Measurements from ENCODE around the gene OPN3.
"Not testable (repeated sequence)": the region's sequence is repeated elsewhere in the genome, so short reads cannot be mapped to it uniquely, and the experiment has no call there.

Gene OPN3

GRCh38 chr1:241640149-241640866, at the start of gene OPN3, which contains the start of gene CHML:
OPN3 (minus strand) TSS chr1:241640369; CDS start chr1:241640254, 115 bp downstream.
CHML (minus strand) TSS chr1:241640369; CDS start chr1:241635766, 4,603 bp downstream.
- peak; percentile 88 for DNase-seq

- DNase-seq, result no peak
These were observed 48.8 kb upstream of the OPN3 start for GRCh38 chr1:241688940-241689368.

DNA sequence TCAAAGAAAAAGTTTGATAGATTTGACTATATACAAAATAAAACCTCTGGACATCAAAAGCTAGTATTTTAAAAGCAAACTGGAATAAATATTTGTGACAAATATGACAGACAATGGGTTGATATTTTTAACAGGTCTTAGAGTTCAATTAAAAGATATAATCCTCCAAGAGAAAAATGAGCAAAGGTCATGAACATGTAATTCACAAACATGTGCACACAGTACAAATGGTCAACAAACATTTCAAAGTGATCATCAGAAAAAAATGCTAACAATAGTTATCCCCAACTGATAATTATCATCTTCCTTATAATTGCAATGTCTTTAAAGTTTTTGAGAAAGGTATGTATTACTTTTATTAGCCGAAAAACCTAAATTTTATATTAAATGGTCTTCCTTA, 43.9 kb upstream of the OPN3 start:
- DNase-seq, result no peak

GRCh38 chr1:241682921-241683320, 42.8 kb upstream of the OPN3 start:
- no peak for DNase-seq

- DNase-seq, result not testable (repeated sequence)
These were observed 41.8 kb upstream of the OPN3 start for GRCh38 chr1:241681861-241682448.

DNA sequence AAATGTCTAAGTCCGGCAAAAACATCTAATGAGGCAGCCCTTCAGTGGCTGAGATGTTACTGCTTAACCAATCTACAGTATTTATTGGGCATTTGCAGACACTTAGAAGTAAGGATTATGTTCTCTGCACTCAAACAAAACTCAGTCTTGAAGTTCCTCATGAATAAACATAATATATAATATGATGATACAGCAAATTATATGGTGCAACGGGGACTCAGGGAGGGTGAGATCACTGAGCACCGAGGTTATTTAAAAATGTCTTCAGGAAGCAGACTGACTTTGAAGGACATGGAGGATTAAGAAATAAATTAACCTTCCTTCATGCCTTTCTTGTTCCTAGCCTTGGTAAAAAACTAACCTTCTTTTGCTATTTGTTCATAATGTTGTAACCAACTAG, 39.8 kb upstream of the OPN3 start:
- no peak for DNase-seq

DNA sequence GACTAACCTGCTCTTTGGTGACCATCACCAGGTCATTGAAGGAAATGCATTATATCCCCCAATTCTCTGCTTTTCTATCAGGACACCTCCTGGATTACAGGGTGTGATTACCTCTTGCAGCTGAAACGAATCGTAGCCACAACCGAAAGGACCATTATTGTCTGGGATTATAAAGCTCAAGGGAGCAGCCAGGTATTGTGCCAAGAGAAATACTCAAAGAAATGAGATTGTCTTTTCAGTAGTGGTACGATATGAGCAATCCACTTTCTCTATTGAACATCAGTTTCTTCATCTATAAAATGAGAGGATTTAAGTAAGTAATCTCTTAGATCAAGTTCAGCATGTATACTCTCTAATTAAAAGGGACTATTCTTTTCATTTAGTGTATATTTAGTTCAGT, 39.2 kb upstream of the OPN3 start:
- no peak for DNase-seq

- DNase-seq, result no peak
These were observed 38.4 kb upstream of the OPN3 start for GRCh38 chr1:241678536-241678935.

GRCh38 chr1:241677201-241677600, 37.0 kb upstream of the OPN3 start:
- DNase-seq, result peak; percentile 9

GRCh38 chr1:241675983-241676382, 35.8 kb upstream of the OPN3 start:
- peak; percentile 9 for DNase-seq

- no peak for DNase-seq
These were observed 34.7 kb upstream of the OPN3 start for GRCh38 chr1:241674805-241675384.

DNA sequence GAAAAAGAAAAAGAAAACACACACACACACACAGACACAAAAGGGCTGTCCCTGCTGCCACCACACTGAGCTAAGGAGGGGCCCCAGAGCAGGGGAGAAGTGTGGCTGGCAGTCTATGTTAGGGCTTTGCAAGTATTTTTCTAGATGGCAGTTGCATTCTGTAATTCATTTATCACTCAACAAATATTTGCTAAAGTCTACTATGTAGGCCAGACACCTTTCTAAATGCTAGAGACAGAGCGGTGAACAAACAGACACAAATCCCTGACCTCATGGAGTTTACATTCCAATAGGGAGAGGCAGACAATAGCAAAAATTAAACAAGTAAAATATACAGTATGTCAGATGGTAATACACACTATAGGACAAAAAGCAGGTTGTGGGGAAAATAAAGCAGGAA, 32.1 kb upstream of the OPN3 start:
- no peak for DNase-seq

- no peak for DNase-seq
These were observed 26.2 kb upstream of the OPN3 start for GRCh38 chr1:241666419-241666818.

DNA sequence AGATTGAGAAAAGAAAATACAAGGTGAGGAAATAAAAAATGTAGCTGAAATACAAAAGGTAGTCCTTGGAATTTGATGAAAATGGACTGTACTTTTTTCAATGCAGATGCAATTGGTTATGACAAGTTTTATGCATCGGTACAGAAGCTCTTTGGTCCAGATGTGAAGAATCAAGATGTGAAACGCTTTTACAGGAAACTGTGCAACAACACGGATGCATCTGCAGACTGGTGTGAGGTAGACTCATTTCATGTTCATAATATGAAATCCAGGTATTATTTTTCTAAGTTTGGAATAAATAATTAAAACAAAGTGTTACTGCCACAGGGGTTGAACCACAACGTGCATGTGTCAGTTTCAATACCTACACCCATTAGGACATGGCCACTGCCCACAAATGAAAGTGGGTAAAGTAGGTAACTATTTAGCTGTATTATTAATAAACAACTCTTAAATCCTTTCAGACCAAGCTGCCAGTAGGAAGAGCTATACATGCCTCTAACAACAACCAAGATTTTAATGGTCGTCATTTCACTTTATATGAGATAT, 20.3 kb upstream of the OPN3 start:
- no peak for DNase-seq

DNA sequence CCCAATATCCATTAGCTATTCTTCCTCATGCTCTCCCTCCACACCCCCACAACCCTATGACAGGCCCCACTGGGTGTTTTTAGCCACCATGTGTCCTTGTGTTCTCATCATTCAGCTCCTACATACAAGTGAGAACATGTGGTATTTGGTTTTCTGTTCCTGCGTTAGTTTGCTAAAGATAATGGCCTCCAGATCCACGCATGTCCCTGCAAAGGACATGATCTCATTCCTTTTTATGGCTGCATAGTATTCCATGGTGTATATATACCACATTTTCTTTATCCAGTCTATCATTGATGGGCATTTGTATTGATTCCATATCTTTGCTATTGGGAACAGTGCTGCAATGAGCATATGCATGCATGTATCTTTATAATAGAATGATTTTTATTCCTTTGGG, 18.8 kb upstream of the OPN3 start:
- not testable (repeated sequence) for DNase-seq

DNA sequence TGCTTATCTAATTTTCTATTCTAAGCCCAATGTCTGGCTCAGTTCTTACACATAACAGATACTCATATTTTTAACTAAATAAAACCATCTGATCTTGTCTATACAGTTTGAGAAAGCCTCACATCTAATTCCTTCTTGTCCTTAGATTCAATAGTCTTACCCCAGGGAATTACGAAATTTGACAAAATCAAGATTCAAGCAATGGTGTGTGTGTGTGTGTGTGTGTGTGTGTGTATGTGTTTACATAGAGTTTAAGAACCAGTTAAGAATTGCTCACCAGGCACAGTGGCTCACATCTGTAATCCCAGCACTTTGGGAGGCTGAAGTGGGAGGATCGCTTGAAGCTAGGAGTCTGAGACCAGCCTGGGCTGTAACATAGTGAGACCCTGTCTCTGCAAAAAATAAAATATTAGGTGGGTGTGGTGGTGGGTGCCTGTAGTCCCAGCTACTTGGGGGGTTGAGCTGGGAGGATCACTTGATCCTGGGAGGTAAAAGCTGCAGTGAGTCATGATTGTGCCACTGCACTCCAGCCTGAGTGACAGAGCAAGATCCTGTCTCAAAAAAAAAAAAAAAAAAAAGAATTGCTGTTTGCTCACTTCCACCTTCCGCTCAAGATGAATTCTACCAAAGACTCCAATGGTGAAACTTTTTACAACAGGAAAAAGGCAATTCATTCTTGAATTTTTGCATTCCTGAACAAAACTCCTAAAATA, 18.1 kb upstream of the OPN3 start:
- DNase-seq, result no peak

GRCh38 chr1:241654641-241655040, 14.5 kb upstream of the OPN3 start:
- no peak for DNase-seq

GRCh38 chr1:241654019-241654418, 13.8 kb upstream of the OPN3 start:
- no peak for DNase-seq

GRCh38 chr1:241652012-241652411, 11.8 kb upstream of the OPN3 start, which contains the start of gene WDR64:
WDR64 (plus strand) TSS chr1:241652281; CDS start chr1:241652485, 204 bp downstream.
- no peak for DNase-seq

GRCh38 chr1:241648159-241648558, 8.0 kb upstream of the OPN3 start:
- no peak for DNase-seq

DNA sequence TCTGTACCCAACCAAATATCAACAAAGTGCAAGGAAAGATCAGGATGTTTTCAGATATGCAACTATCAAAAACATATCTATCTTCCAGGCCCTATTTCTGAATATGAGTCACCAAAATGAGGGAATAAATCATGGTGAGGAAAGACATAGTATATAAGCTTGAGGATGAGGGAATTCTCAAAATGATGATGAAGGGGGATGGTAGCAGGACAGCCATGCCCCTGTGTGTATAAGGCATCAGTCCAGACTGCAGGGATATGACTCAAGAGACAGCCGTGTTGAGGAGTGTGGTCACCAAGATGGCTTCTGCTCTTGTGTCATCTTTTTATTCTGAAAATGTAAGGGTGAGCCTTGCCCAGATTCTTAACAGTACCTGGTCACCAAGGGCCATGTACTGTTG, 7.5 kb upstream of the OPN3 start:
- no peak for DNase-seq

DNA sequence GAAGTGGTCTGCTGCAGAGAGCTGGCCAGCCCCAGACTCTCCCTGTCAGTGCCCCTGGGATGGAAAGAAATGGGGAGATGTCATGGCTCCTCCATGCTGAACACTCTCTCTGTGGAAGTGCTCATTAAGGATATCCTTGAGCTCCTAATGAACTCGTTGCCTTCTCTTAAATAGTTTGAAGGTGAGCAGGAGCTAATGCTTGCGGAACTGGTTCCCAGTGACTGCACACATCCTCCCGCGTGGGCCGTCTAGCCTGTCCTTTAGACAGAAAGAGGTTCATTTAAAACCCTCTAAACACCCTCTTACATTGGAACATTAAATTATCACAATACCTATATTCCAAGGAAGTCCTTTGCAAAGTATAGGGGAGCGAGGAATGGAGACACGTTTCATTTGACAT, 6.0 kb upstream of the OPN3 start:
- DNase-seq, result no peak

DNA sequence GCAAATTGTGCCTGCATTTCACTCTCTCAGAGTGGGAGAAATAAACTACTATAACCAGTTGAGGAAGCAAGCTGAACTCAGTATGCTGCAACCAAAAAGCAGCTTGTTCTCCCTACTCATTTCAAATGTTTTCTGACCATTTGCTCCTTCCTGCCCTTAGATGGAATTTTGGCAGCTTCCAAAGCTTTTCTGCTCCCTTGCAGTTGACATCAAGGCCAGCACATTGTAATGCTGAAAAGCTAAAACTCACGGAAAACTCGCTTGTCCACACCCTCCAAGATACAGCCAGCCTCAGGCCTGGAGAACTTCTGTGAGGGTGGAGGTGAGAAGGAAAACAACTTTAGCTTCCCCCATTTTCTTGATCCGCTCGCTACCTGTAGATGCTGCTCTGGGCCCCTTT, 5.0 kb upstream of the OPN3 start:
- DNase-seq, result no peak

Measured in activated T-cell treated with anti-CD3 and anti-CD28 coated beads for 4 hours (primary cell).